Keratinocyte (primary cell): ENCODE results near the gene TH. TPM values are rescaled to one million over a fixed set of nuclear protein-coding genes. Genes with fewer than 3 reads are reported as not detected.
A peak's percentile ranks its signal among the peaks of the same experiment; 100 is the strongest.

Experiments
- DNase-seq: peaks from one replicate; pipeline ENCODE4 v3.0.0-alpha.2; 2011; ENCODE audit warnings: low read depth, missing footprints, low spot score
- FAIRE-seq: peaks from 2 replicates; lab custom pipeline; 2011; peaks lifted over from hg19 to GRCh38; lab: Jason Lieb, UNC
- H2AFZ ChIP-seq: 2 replicates; pipeline ENCODE4 v1.6.0; 2012; ENCODE audit warnings: low read length, control low read depth, inconsistent platforms; ENCODE audit not compliant: control insufficient read depth
- H3K27ac ChIP-seq: 2 replicates; pipeline ENCODE4 v1.5.1; 2011; ENCODE audit warnings: low read length; ENCODE audit not compliant: control insufficient read depth, insufficient read depth
- H3K27me3 ChIP-seq: 3 replicates; pipeline ENCODE4 v1.6.0; 2011; ENCODE audit warnings: low read length; ENCODE audit not compliant: control insufficient read depth, insufficient read depth; ENCODE audit errors: extremely low read depth
- H3K36me3 ChIP-seq, 2 experiments: 2 replicates in 1 of 2; 3 replicates in 1 of 2; pipeline ENCODE4 v1.5.1; 2011; ENCODE audit warnings: low read length in 2 of 2, mild to moderate bottlenecking in 1 of 2; ENCODE audit not compliant: control insufficient read depth in 2 of 2, insufficient read depth in 2 of 2; ENCODE audit errors: extremely low read depth in 1 of 2
- H3K4me1 ChIP-seq: 3 replicates; pipeline ENCODE4 v1.5.1; 2011; ENCODE audit warnings: low read length; ENCODE audit not compliant: control insufficient read depth, insufficient read depth; ENCODE audit errors: extremely low read depth
- H3K4me2 ChIP-seq: 3 replicates; pipeline ENCODE4 v1.6.0; 2011; ENCODE audit warnings: low read depth, low read length; ENCODE audit not compliant: control insufficient read depth, insufficient read depth; ENCODE audit errors: extremely low read depth
- H3K4me3 ChIP-seq, 3 experiments: fragments of 200-600 bp in 1 of 3; sonication (generic) in 1 of 3; 2 replicates in 2 of 3; 3 replicates in 1 of 3; pipeline ENCODE4 v1.5.1; 2011 to 2016; ENCODE audit warnings: low read length in 3 of 3, mild to moderate bottlenecking in 3 of 3, control low read depth in 2 of 3, inconsistent platforms in 1 of 3, low read depth in 1 of 3, mixed read lengths in 1 of 3, mixed run types in 1 of 3, moderate library complexity in 1 of 3; ENCODE audit not compliant: control insufficient read depth in 2 of 3, insufficient read depth in 2 of 3; ENCODE audit errors: extremely low read depth in 1 of 3
- H3K79me2 ChIP-seq: 2 replicates; pipeline ENCODE4 v1.6.0; 2012; ENCODE audit warnings: low read length; ENCODE audit not compliant: control insufficient read depth, insufficient read depth
- H3K9ac ChIP-seq: 3 replicates; pipeline ENCODE4 v1.6.0; 2011; ENCODE audit warnings: low read length; ENCODE audit not compliant: control insufficient read depth, insufficient read depth; ENCODE audit errors: extremely low read depth
- H3K9me1 ChIP-seq: 3 replicates; pipeline ENCODE4 v1.6.0; 2011; ENCODE audit warnings: low read length; ENCODE audit not compliant: control insufficient read depth, insufficient read depth; ENCODE audit errors: extremely low read depth
- H3K9me3 ChIP-seq: 2 replicates; pipeline ENCODE4 v1.5.1; 2012; ENCODE audit warnings: low read depth, low read length; ENCODE audit not compliant: control insufficient read depth
- H4K20me1 ChIP-seq: 3 replicates; pipeline ENCODE4 v1.6.0; 2011; ENCODE audit warnings: low read length; ENCODE audit not compliant: control insufficient read depth, insufficient read depth; ENCODE audit errors: extremely low read depth
- EZH2 ChIP-seq: IDR thresholded peaks from one replicate; pipeline ENCODE4 v1.6.1; 2012; ENCODE audit warnings: inconsistent platforms, mild to moderate bottlenecking, low read length, moderate library complexity
- dilution Hi-C: fragments of 300-500 bp; cut with MboI; formaldehyde crosslinking; loops from one replicate; pipeline ENCODE4 v1.7.0; 2020; ENCODE audit warnings: low sequenced_read_pairs; ENCODE audit not compliant: extremely low pct_ligation_motif_present
- polyA plus RNA-seq, 5 experiments: library from polyadenylated mRNA; depleted of rRNA in 3 of 5; stranded (reverse) in 3 of 5; stranded (forward) in 1 of 5; unstranded in 1 of 5; fragments of >200 nt; gene quantifications; 1 replicate in 1 of 5; 2 replicates in 3 of 5; 3 replicates in 1 of 5; pipeline versions ENCODE4 v1.2.1 to v1.2.3, GENCODE V29; 2011 to 2012; ENCODE audit warnings: missing spikeins in 2 of 5, low read depth in 1 of 5, low replicate concordance in 1 of 5
- TF ChIP-seq, protein P1 (sequence below), 3 experiments: IDR thresholded peaks in 1 of 3; conservative IDR thresholded peaks in 1 of 3; optimal IDR thresholded peaks in 1 of 3; 2 replicates in 2 of 3; 3 replicates in 1 of 3; pipeline versions ENCODE3 to v1.5.1; 2011; ENCODE audit warnings: low read length in 3 of 3, mild to moderate bottlenecking in 3 of 3, moderate library complexity in 2 of 3, control low read depth in 1 of 3, inconsistent platforms in 1 of 3; ENCODE audit not compliant: insufficient read depth in 2 of 3; ENCODE audit errors: extremely low read depth in 1 of 3

TH gene
- polyA plus RNA-seq, 1 donor (not counting 4 experiments of a cell fraction or from before 2014, with no cell fraction given) = 0.50 TPM

- no peaks in the 10 kb centered on the region for H3K36me3 ChIP-seq
- no peak for TF ChIP-seq EZH2
- TF ChIP-seq, protein P1, sequence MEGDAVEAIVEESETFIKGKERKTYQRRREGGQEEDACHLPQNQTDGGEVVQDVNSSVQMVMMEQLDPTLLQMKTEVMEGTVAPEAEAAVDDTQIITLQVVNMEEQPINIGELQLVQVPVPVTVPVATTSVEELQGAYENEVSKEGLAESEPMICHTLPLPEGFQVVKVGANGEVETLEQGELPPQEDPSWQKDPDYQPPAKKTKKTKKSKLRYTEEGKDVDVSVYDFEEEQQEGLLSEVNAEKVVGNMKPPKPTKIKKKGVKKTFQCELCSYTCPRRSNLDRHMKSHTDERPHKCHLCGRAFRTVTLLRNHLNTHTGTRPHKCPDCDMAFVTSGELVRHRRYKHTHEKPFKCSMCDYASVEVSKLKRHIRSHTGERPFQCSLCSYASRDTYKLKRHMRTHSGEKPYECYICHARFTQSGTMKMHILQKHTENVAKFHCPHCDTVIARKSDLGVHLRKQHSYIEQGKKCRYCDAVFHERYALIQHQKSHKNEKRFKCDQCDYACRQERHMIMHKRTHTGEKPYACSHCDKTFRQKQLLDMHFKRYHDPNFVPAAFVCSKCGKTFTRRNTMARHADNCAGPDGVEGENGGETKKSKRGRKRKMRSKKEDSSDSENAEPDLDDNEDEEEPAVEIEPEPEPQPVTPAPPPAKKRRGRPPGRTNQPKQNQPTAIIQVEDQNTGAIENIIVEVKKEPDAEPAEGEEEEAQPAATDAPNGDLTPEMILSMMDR (optimal IDR thresholded peaks at IDR 0.05 in 1 of 3, IDR thresholded peaks at IDR 0.05 in 1 of 3, conservative IDR thresholded peaks at IDR 0.05 in 1 of 3; ENCODE audit: extremely low read depth in 1 of 3, insufficient read depth in 2 of 3, low read length in 3 of 3) = no peak
- no peaks in the 10 kb centered on the region for H3K9me3 ChIP-seq
- no peak for FAIRE-seq
- H3K27me3 ChIP-seq = peaks cover 86% of the 10 kb centered on the region
- H4K20me1 ChIP-seq = peaks cover 8% of the 10 kb centered on the region
- no peak overlapping the region for H3K9ac ChIP-seq
- H3K27ac ChIP-seq = no peak overlapping the region
- peaks cover 14% of the 10 kb centered on the region for H3K4me1 ChIP-seq
- H2AFZ ChIP-seq = no peak overlapping the region
- peak; percentile 17 for DNase-seq
- no peaks in the 10 kb centered on the region for H3K79me2 ChIP-seq
- dilution Hi-C loops = no loop called here
- H3K4me2 ChIP-seq = no peak overlapping the region
- no peaks in the 10 kb centered on the region for H3K9me1 ChIP-seq
- H3K4me3 ChIP-seq = no peak overlapping the region
These were observed 28.8 kb downstream of the TH start for GRCh38 chr11:2142762-2143202.

- DNase-seq (no peak), FAIRE-seq (no peak)
- dilution Hi-C loops = no loop called here
- Histone ChIP-seq H3K4me3 (no peak overlapping the region), H2AFZ (no peak overlapping the region), H3K4me1 (peaks cover 14% of the 10 kb centered on the region), H3K9me1 (no peaks in the 10 kb centered on the region), H3K9ac (no peak overlapping the region), H3K79me2 (no peaks in the 10 kb centered on the region), H4K20me1 (peaks cover 8% of the 10 kb centered on the region), H3K27ac (no peak overlapping the region), H3K27me3 (peaks cover 86% of the 10 kb centered on the region), H3K36me3 (no peaks in the 10 kb centered on the region), H3K9me3 (no peaks in the 10 kb centered on the region), H3K4me2 (no peak overlapping the region)
- TF ChIP-seq, protein P1 (optimal IDR thresholded peaks at IDR 0.05 in 1 of 3, IDR thresholded peaks at IDR 0.05 in 1 of 3, conservative IDR thresholded peaks at IDR 0.05 in 1 of 3; ENCODE audit: extremely low read depth in 1 of 3, insufficient read depth in 2 of 3, low read length in 3 of 3) = no peak
- peak; percentile 53 for TF ChIP-seq EZH2
These were observed 29.3 kb downstream of the TH start for GRCh38 chr11:2142300-2142759.
